GM23338 (cell line): ENCODE measurements around the gene REC8. TPM values are rescaled to one million over a fixed set of nuclear protein-coding genes. Genes with fewer than 3 reads are reported as not detected.

Experiments used
- ATAC-seq: fragments of 200-7000 bp; cut with Tn5 transposase; 3 replicates; pipeline ENCODE4 v1.9.1; 2020
- DNase-seq: peaks from one replicate; pipeline ENCODE4 v3.0.0-alpha.2; 2015; ENCODE audit warnings: low spot score
- H2AFZ ChIP-seq: fragments of 200-600 bp; sonication (generic); 2 replicates; pipeline ENCODE4 v1.8.0; 2016; ENCODE audit warnings: antibody characterized with exemption, mild to moderate bottlenecking, moderate library complexity
- H3F3A ChIP-seq: fragments of 200-600 bp; sonication (generic); replicated peaks from 2 replicates; pipeline ENCODE4 v1.8.0; 2017; ENCODE audit warnings: antibody characterized with exemption, mixed run types, low read depth
- H3K27ac ChIP-seq: fragments of 200-600 bp; sonication (generic); 2 replicates; pipeline ENCODE4 v1.6.1; 2016; ENCODE audit warnings: low read depth
- H3K27me3 ChIP-seq: fragments of 200-600 bp; sonication (generic); 2 replicates; pipeline ENCODE4 v1.8.0; 2016; ENCODE audit warnings: mild to moderate bottlenecking, mixed run types, moderate library complexity; ENCODE audit not compliant: insufficient read depth
- H3K36me3 ChIP-seq: fragments of 200-600 bp; sonication (generic); 2 replicates; pipeline ENCODE4 v1.8.0; 2016; ENCODE audit warnings: mild to moderate bottlenecking; ENCODE audit not compliant: insufficient read depth
- H3K4me1 ChIP-seq: fragments of 200-600 bp; sonication (generic); 2 replicates; pipeline ENCODE4 v1.8.0; 2016; ENCODE audit warnings: mild to moderate bottlenecking, moderate library complexity; ENCODE audit not compliant: insufficient read depth
- H3K4me2 ChIP-seq: fragments of 200-600 bp; sonication (generic); 2 replicates; pipeline ENCODE4 v1.7.1; 2017; ENCODE audit warnings: mixed run types
- H3K4me3 ChIP-seq: fragments of 200-600 bp; sonication (generic); 2 replicates; pipeline ENCODE4 v1.6.1; 2016; ENCODE audit warnings: mixed run types
- H3K79me2 ChIP-seq: fragments of 200-600 bp; sonication (generic); replicated peaks from 2 replicates; pipeline ENCODE4 v1.8.0; 2017; ENCODE audit warnings: mild to moderate bottlenecking; ENCODE audit not compliant: insufficient read depth
- H3K9me2 ChIP-seq: fragments of 200-600 bp; sonication (generic); 2 replicates; pipeline ENCODE4 v1.8.0; 2017; ENCODE audit not compliant: insufficient read depth
- H4K20me1 ChIP-seq: fragments of 200-600 bp; sonication (generic); replicated peaks from 2 replicates; pipeline ENCODE4 v1.8.0; 2017; ENCODE audit warnings: mild to moderate bottlenecking; ENCODE audit not compliant: insufficient read depth
- H3K27ac Mint-ChIP-seq: 2 replicates; pipeline ENCODE4 v1.8.0; 2020; ENCODE audit warnings: inconsistent platforms, mild to moderate bottlenecking, moderate library complexity, mixed read lengths
- H3K27me3 Mint-ChIP-seq: 3 replicates; pipeline ENCODE4 v1.8.0; 2022; ENCODE audit warnings: low read depth, mild to moderate bottlenecking, moderate library complexity, mixed read lengths, inconsistent platforms; ENCODE audit not compliant: insufficient read depth, poor library complexity
- H3K36me3 Mint-ChIP-seq: 3 replicates; pipeline ENCODE4 v1.8.0; 2021; ENCODE audit warnings: low read depth, mild to moderate bottlenecking, inconsistent platforms, moderate library complexity, mixed read lengths
- H3K4me1 Mint-ChIP-seq: 3 replicates; pipeline ENCODE4 v1.8.0; 2020; ENCODE audit warnings: mild to moderate bottlenecking, inconsistent platforms, mixed read lengths
- H3K4me3 Mint-ChIP-seq: 3 replicates; pipeline ENCODE4 v1.8.0; 2021; ENCODE audit warnings: moderate library complexity, mild to moderate bottlenecking, inconsistent platforms, mixed read lengths
- H3K9me3 Mint-ChIP-seq: 3 replicates; pipeline ENCODE4 v1.8.0; 2020; ENCODE audit warnings: moderate library complexity, mild to moderate bottlenecking, inconsistent platforms, mixed read lengths
- CREB1 ChIP-seq: fragments of 250-450 bp; sonication (Bioruptor Pico); IDR thresholded peaks from 2 replicates; pipeline ENCODE4 v1.5.0; 2020; ENCODE audit warnings: low read depth, mild to moderate bottlenecking, moderate library complexity
- EZH2 ChIP-seq: fragments of 200-600 bp; sonication (generic); IDR thresholded peaks from one replicate; pipeline ENCODE4 v1.8.0; 2017; ENCODE audit warnings: antibody characterized with exemption, mild to moderate bottlenecking, low read depth; ENCODE audit not compliant: unreplicated experiment
- EZH2phosphoT487 ChIP-seq: fragments of 200-600 bp; sonication (generic); IDR thresholded peaks from one replicate; pipeline ENCODE4 v1.8.1; 2018; ENCODE audit warnings: antibody characterized with exemption; ENCODE audit not compliant: unreplicated experiment
- JUNB ChIP-seq: IDR thresholded peaks from one replicate; pipeline ENCODE4 v1.6.1; 2016; ENCODE audit warnings: antibody characterized with exemption; ENCODE audit not compliant: unreplicated experiment
- NANOG ChIP-seq: IDR thresholded peaks from 2 replicates; pipeline ENCODE4 v1.6.1; 2016; ENCODE audit warnings: antibody characterized with exemption, borderline replicate concordance
- POLR2AphosphoS5 ChIP-seq: IDR thresholded peaks from 2 replicates; pipeline ENCODE4 v1.6.1; 2016; ENCODE audit warnings: antibody characterized with exemption, low read depth
- STAT1 ChIP-seq: IDR thresholded peaks from one replicate; pipeline ENCODE4 v1.6.1; 2016; ENCODE audit warnings: antibody characterized with exemption; ENCODE audit not compliant: unreplicated experiment
- ZNF114 ChIP-seq: fragments of 250-450 bp; sonication (Bioruptor Pico); IDR thresholded peaks from 2 replicates; pipeline ENCODE4 v1.5.0; 2020; ENCODE audit warnings: mild to moderate bottlenecking, moderate library complexity
- ZNF331 ChIP-seq: fragments of 250-450 bp; sonication (Bioruptor Pico); IDR thresholded peaks from 2 replicates; pipeline ENCODE4 v1.5.0; 2020; ENCODE audit warnings: low read depth, mild to moderate bottlenecking, moderate library complexity
- polyA plus RNA-seq: library from polyadenylated mRNA; unstranded; fragments of >200 nt; fragmentation: Nextera tagmentation; extraction: Ambion mirVana; gene quantifications from 2 replicates; pipeline ENCODE4 v1.2.1, GENCODE V29; 2016
- total RNA-seq: library from RNA; depleted of rRNA; stranded (reverse); fragments of >200 nt; shearing (Covaris generic); gene quantifications from 2 replicates; pipeline ENCODE4 v1.2.3, GENCODE V29; 2014
- TF ChIP-seq, protein P1 (sequence below): fragments of 250-450 bp; sonication (Bioruptor Pico); IDR thresholded peaks from 2 replicates; pipeline ENCODE4 v1.5.0; 2020; ENCODE audit warnings: mild to moderate bottlenecking, moderate library complexity
- TF ChIP-seq, protein P2 (sequence below): IDR thresholded peaks from 2 replicates; pipeline ENCODE4 v1.6.1; 2016; ENCODE audit warnings: antibody characterized with exemption
- TF ChIP-seq, protein P3 (sequence below): IDR thresholded peaks from one replicate; pipeline ENCODE4 v1.6.1; 2018; ENCODE audit warnings: antibody characterized with exemption; ENCODE audit not compliant: unreplicated experiment
- TF ChIP-seq, protein P4 (sequence below), 2 experiments: fragments of 200-600 bp in 1 of 2; sonication (generic) in 1 of 2; conservative IDR thresholded peaks; 2 replicates each; pipeline versions ENCODE4 v1.5.1 to v1.6.1; 2016 to 2017; ENCODE audit warnings: antibody characterized with exemption in 2 of 2, low read depth in 2 of 2, mild to moderate bottlenecking in 2 of 2, moderate library complexity in 1 of 2

The REC8 gene
- total and polyA plus RNA-seq, 2 experiments from 2014 or later: 25.7 to 36.8 TPM

DNA sequence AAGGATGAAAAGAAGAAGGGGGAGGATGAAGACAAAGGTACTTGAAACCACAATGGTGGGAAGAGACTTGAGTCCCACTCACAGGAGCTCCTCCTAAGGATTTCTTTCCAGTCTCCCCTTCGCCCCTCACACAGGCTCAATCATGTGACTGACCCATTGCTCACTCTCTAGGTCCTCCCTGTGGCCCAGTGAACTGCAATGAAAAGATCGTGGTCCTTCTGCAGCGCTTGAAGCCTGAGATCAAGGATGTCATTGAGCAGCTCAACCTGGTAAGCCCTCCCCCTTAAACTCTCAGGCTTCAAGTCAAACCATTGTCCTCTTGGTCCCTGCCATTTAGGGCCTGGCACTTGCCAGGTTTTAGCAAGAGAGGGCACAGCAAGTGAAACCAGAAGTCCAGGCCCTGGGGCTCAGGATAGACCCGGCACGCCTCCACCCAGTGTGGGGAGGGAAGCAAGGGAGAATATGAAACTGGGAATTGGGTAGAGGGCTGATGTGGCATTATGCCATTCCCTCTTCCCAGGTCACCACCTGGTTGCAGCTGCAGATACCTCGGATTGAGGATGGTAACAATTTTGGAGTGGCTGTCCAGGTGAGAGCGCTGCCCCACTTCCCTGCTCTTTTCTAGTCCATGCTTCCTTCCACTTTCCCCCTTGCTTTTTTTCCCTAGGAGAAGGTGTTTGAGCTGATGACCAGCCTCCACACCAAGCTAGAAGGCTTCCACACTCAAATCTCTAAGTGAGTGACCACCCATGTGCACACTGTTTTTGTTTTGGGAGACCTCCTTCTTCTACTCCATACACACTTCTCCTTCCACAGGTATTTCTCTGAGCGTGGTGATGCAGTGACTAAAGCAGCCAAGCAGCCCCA, 34.1 kb upstream of the REC8 start:
- Mint-ChIP-seq H3K9me3 (no peaks in the 10 kb centered on the region), H3K27me3 (peaks cover 25% of the 10 kb centered on the region), H3K4me3 (peak overlapping the region; percentile 79), H3K36me3 (peaks cover 36% of the 10 kb centered on the region), H3K27ac (no peak overlapping the region), H3K4me1 (peaks cover 38% of the 10 kb centered on the region)
- peaks cover 9% of the 10 kb centered on the region for H4K20me1 ChIP-seq
- H3K4me1 ChIP-seq: peaks cover 25% of the 10 kb centered on the region
- peaks cover 20% of the 10 kb centered on the region for H3K79me2 ChIP-seq
- no peak overlapping the region for H3K4me3 ChIP-seq
- peaks cover 14% of the 10 kb centered on the region; the same call in 1 of the 2 replicates for H3K36me3 ChIP-seq
- no peak for ATAC-seq
- H3K27ac ChIP-seq: no peak overlapping the region
- H3K27me3 ChIP-seq: no peaks in the 10 kb centered on the region
- H3K4me2 ChIP-seq: peak overlapping the region; percentile 87
- no peaks in the 10 kb centered on the region for H3K9me2 ChIP-seq
- H2AFZ ChIP-seq: no peak overlapping the region
- DNase-seq: no peak
- peaks cover 33% of the 10 kb centered on the region for H3F3A ChIP-seq
- TF ChIP-seq, protein P1, sequence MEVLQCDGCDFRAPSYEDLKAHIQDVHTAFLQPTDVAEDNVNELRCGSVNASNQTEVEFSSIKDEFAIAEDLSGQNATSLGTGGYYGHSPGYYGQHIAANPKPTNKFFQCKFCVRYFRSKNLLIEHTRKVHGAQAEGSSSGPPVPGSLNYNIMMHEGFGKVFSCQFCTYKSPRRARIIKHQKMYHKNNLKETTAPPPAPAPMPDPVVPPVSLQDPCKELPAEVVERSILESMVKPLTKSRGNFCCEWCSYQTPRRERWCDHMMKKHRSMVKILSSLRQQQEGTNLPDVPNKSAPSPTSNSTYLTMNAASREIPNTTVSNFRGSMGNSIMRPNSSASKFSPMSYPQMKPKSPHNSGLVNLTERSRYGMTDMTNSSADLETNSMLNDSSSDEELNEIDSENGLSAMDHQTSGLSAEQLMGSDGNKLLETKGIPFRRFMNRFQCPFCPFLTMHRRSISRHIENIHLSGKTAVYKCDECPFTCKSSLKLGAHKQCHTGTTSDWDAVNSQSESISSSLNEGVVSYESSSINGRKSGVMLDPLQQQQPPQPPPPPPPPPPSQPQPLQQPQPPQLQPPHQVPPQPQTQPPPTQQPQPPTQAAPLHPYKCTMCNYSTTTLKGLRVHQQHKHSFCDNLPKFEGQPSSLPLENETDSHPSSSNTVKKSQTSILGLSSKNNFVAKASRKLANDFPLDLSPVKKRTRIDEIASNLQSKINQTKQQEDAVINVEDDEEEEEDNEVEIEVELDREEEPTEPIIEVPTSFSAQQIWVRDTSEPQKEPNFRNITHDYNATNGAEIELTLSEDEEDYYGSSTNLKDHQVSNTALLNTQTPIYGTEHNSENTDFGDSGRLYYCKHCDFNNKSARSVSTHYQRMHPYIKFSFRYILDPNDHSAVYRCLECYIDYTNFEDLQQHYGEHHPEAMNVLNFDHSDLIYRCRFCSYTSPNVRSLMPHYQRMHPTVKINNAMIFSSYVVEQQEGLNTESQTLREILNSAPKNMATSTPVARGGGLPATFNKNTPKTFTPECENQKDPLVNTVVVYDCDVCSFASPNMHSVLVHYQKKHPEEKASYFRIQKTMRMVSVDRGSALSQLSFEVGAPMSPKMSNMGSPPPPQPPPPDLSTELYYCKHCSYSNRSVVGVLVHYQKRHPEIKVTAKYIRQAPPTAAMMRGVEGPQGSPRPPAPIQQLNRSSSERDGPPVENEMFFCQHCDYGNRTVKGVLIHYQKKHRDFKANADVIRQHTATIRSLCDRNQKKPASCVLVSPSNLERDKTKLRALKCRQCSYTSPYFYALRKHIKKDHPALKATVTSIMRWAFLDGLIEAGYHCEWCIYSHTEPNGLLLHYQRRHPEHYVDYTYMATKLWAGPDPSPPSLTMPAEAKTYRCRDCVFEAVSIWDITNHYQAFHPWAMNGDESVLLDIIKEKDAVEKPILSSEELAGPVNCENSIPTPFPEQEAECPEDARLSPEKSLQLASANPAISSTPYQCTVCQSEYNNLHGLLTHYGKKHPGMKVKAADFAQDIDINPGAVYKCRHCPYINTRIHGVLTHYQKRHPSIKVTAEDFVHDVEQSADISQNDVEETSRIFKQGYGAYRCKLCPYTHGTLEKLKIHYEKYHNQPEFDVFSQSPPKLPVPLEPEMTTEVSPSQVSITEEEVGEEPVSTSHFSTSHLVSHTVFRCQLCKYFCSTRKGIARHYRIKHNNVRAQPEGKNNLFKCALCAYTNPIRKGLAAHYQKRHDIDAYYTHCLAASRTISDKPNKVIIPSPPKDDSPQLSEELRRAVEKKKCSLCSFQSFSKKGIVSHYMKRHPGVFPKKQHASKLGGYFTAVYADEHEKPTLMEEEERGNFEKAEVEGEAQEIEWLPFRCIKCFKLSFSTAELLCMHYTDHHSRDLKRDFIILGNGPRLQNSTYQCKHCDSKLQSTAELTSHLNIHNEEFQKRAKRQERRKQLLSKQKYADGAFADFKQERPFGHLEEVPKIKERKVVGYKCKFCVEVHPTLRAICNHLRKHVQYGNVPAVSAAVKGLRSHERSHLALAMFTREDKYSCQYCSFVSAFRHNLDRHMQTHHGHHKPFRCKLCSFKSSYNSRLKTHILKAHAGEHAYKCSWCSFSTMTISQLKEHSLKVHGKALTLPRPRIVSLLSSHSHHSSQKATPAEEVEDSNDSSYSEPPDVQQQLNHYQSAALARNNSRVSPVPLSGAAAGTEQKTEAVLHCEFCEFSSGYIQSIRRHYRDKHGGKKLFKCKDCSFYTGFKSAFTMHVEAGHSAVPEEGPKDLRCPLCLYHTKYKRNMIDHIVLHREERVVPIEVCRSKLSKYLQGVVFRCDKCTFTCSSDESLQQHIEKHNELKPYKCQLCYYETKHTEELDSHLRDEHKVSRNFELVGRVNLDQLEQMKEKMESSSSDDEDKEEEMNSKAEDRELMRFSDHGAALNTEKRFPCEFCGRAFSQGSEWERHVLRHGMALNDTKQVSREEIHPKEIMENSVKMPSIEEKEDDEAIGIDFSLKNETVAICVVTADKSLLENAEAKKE (CRISPR knock-in tag): no peak
- no peak for TF ChIP-seq STAT1
- no peak for TF ChIP-seq JUNB
- no peak for TF ChIP-seq POLR2AphosphoS5
- TF ChIP-seq ZNF114: no peak
- TF ChIP-seq CREB1 (CRISPR knock-in tag): no peak
- TF ChIP-seq, protein P2, sequence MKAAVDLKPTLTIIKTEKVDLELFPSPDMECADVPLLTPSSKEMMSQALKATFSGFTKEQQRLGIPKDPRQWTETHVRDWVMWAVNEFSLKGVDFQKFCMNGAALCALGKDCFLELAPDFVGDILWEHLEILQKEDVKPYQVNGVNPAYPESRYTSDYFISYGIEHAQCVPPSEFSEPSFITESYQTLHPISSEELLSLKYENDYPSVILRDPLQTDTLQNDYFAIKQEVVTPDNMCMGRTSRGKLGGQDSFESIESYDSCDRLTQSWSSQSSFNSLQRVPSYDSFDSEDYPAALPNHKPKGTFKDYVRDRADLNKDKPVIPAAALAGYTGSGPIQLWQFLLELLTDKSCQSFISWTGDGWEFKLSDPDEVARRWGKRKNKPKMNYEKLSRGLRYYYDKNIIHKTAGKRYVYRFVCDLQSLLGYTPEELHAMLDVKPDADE: no peak
- TF ChIP-seq NANOG: no peak
- TF ChIP-seq EZH2phosphoT487: no peak
- TF ChIP-seq, protein P3, sequence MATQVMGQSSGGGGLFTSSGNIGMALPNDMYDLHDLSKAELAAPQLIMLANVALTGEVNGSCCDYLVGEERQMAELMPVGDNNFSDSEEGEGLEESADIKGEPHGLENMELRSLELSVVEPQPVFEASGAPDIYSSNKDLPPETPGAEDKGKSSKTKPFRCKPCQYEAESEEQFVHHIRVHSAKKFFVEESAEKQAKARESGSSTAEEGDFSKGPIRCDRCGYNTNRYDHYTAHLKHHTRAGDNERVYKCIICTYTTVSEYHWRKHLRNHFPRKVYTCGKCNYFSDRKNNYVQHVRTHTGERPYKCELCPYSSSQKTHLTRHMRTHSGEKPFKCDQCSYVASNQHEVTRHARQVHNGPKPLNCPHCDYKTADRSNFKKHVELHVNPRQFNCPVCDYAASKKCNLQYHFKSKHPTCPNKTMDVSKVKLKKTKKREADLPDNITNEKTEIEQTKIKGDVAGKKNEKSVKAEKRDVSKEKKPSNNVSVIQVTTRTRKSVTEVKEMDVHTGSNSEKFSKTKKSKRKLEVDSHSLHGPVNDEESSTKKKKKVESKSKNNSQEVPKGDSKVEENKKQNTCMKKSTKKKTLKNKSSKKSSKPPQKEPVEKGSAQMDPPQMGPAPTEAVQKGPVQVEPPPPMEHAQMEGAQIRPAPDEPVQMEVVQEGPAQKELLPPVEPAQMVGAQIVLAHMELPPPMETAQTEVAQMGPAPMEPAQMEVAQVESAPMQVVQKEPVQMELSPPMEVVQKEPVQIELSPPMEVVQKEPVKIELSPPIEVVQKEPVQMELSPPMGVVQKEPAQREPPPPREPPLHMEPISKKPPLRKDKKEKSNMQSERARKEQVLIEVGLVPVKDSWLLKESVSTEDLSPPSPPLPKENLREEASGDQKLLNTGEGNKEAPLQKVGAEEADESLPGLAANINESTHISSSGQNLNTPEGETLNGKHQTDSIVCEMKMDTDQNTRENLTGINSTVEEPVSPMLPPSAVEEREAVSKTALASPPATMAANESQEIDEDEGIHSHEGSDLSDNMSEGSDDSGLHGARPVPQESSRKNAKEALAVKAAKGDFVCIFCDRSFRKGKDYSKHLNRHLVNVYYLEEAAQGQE: no peak
- TF ChIP-seq, protein P4, sequence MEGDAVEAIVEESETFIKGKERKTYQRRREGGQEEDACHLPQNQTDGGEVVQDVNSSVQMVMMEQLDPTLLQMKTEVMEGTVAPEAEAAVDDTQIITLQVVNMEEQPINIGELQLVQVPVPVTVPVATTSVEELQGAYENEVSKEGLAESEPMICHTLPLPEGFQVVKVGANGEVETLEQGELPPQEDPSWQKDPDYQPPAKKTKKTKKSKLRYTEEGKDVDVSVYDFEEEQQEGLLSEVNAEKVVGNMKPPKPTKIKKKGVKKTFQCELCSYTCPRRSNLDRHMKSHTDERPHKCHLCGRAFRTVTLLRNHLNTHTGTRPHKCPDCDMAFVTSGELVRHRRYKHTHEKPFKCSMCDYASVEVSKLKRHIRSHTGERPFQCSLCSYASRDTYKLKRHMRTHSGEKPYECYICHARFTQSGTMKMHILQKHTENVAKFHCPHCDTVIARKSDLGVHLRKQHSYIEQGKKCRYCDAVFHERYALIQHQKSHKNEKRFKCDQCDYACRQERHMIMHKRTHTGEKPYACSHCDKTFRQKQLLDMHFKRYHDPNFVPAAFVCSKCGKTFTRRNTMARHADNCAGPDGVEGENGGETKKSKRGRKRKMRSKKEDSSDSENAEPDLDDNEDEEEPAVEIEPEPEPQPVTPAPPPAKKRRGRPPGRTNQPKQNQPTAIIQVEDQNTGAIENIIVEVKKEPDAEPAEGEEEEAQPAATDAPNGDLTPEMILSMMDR (conservative IDR thresholded peaks at IDR 0.05; ENCODE audit: low read depth in 2 of 2): no peak
- no peak for TF ChIP-seq ZNF331 (CRISPR knock-in tag)
- TF ChIP-seq EZH2: no peak
